ENCODE results near the gene HAPLN2. TPM values are rescaled to one million over a fixed set of nuclear protein-coding genes. Genes with fewer than 3 reads are reported as not detected.

The HAPLN2 gene
- total RNA-seq, 2 donors from 2014 or later, result 6.1 to 10.2 TPM

- TF ChIP-seq POLR2AphosphoS5 (IDR thresholded peaks at IDR 0.05), result no peak
- no peak for TF ChIP-seq CTCF (IDR thresholded peaks at IDR 0.05)
- TF ChIP-seq POLR2A (IDR thresholded peaks at IDR 0.05), result no peak
- Histone ChIP-seq H3K4me1 (replicated peaks) (no peaks in the 10 kb centered on the region), H3K27me3 (replicated peaks; ENCODE audit: insufficient read depth) (no peaks in the 10 kb centered on the region), H3K4me3 (no peak overlapping the region), H3K36me3 (no peaks in the 10 kb centered on the region), H3K27ac (no peak overlapping the region), H3K9me3 (no peaks in the 10 kb centered on the region)
- intact Hi-C loops (cut with DNase I), result loop anchor here (5.0 kb wide), 1 partner anchor 62 kb away; no protein-coding TSS in a partner anchor
- 33% methylated on average over 2 of the region's 2 CpGs for WGBS
- no peak for DNase-seq (ENCODE audit: low spot score)
Observed at GRCh38 chr1:156574039-156574633, 45.1 kb upstream of the HAPLN2 start.

- intact Hi-C loops (cut with DNase I), result no loop called here
- Histone ChIP-seq H3K36me3 (no peaks in the 10 kb centered on the region), H3K9me3 (no peaks in the 10 kb centered on the region), H3K4me1 (replicated peaks) (no peaks in the 10 kb centered on the region), H3K27me3 (replicated peaks; ENCODE audit: insufficient read depth) (no peaks in the 10 kb centered on the region), H3K4me3 (no peak overlapping the region), H3K27ac (no peak overlapping the region)
- 84% methylated on average over 3 of the region's 3 CpGs for WGBS
- DNase-seq (ENCODE audit: low spot score), result no peak
- TF ChIP-seq POLR2AphosphoS5 (IDR thresholded peaks at IDR 0.05) (no peak), CTCF (IDR thresholded peaks at IDR 0.05) (no peak), POLR2A (IDR thresholded peaks at IDR 0.05) (no peak)
Observed at GRCh38 chr1:156577550-156577949, 41.7 kb upstream of the HAPLN2 start.

GRCh38 chr1:156578055-156578454, 41.2 kb upstream of the HAPLN2 start:
- H3K9me3 ChIP-seq, result no peaks in the 10 kb centered on the region
- no peak for DNase-seq (ENCODE audit: low spot score)
- no peak overlapping the region for H3K27ac ChIP-seq
- WGBS, result 56% methylated on average over 7 of the region's 7 CpGs
- TF ChIP-seq POLR2AphosphoS5 (IDR thresholded peaks at IDR 0.05) (no peak), POLR2A (IDR thresholded peaks at IDR 0.05) (no peak), CTCF (IDR thresholded peaks at IDR 0.05) (no peak)
- no peak overlapping the region for H3K4me3 ChIP-seq
- H3K36me3 ChIP-seq, result no peaks in the 10 kb centered on the region
- H3K4me1 ChIP-seq (replicated peaks), result no peaks in the 10 kb centered on the region
- no peaks in the 10 kb centered on the region for H3K27me3 ChIP-seq (replicated peaks; ENCODE audit: insufficient read depth)
- intact Hi-C loops (cut with DNase I), result no loop called here

- Histone ChIP-seq H3K27me3 (replicated peaks; ENCODE audit: insufficient read depth) (no peaks in the 10 kb centered on the region), H3K27ac (no peak within 1 kb of the TSS), H3K4me3 (no peak within 1 kb of the TSS), H3K36me3 (no peaks in the 10 kb centered on the region), H3K9me3 (no peaks in the 10 kb centered on the region), H3K4me1 (replicated peaks) (no peaks in the 10 kb centered on the region)
- no peak for DNase-seq (ENCODE audit: low spot score)
- intact Hi-C loops (cut with DNase I), result no loop called here
- TF ChIP-seq POLR2A (IDR thresholded peaks at IDR 0.05) (no peak), POLR2AphosphoS5 (IDR thresholded peaks at IDR 0.05) (no peak), CTCF (IDR thresholded peaks at IDR 0.05) (no peak)
- 76% methylated on average over 5 of the region's 5 CpGs for WGBS
Observed at GRCh38 chr1:156579472-156579871, 39.7 kb upstream of the HAPLN2 start, which contains the start of gene TTC24. TSS of gene TTC24 (plus strand) at chr1:156579723. CDS start at chr1:156581365, 1,642 bp downstream.

Measured in prostate gland (tissue), 2 donors.